Measurements from ENCODE around the gene RYR2.

GRCh38 chr1:237709355-237709754 lies 667.4 kb downstream of the RYR2 start:
- TF ChIP-seq CTCF (IDR thresholded peaks at IDR 0.05) (no peak), POLR2A (IDR thresholded peaks at IDR 0.05) (no peak)
